ENCODE measurements around the gene UBXN6.

UBXN6 gene

DNA sequence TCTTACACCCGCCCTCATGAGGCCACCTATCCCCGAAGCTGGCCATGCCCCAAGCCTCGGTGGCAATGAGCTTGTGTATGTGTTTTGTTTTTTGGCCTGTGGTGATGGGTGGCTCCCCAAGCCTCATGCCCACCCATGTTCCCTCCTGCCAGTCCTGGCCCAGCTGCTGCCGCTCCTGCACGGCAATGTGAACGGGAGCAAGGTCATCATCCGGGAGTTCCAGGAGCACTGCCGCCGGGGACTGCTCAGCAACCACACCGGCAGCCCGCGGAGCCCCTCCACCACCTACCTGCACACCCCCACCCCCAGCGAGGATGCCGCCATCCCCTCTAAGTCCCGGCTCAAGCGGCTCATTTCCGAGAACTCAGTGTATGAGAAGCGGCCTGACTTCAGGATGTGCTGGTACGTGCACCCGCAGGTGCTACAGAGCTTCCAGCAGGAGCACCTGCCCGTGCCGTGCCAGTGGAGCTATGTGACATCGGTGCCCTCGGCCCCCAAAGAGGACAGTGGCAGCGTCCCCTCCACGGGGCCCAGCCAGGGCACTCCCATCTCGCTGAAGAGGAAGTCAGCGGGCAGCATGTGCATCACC, 24.6 kb downstream of the UBXN6 start:
- Histone ChIP-seq H3K27ac (no peak overlapping the region), H4K20me1 (ENCODE audit: insufficient read depth) (no peaks in the 10 kb centered on the region)

DNA sequence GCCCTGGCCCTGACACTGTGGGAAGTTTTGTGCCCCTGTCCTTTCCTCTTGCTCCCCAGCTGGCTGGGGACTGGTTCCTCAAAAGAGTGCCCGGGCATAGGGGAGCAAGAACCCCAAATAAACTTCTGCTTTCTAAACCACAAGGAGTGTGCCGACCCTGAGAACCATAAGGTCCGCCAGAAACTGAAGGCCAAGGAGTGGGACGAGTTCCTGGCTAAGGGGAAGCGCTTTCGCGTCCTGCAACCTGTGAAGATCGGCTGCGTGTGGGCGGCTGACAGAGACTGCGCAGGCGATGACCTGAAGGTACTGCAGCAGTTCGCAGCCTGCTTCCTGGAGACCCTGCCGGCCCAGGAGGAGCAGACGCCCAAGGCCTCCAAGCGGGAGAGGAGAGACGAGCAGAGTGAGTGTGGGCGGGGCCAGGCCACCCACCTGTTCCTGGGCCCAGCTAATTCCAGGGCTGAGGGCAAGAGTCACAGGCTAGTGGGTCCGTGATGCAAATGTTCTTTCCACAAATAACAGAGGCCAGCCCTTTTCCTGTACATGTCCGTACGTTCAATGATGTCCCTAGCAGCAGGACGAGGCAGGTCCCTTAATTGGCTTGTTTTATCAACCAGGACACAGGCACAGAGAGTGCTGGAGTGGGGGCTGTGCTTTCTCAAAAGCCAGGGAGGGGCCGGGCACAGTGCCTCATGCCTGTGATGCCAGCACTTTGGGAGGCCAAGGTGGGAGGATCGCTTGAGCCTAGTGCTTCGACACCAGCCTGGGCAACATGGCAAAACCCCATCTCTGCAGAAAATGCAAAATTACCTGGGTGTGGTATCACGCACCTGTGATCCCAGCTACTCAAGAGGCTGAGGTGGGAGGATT, 25.6 kb downstream of the UBXN6 start:
- Histone ChIP-seq H3K27me3 (ENCODE audit: insufficient read depth, low read depth) (no peaks in the 10 kb centered on the region), H3K9ac (no peak overlapping the region), H3K4me3 (IDR thresholded peaks at IDR 0.05; ENCODE audit: insufficient read depth, low read depth, low read length) (no peak overlapping the region), H3K36me3 (ENCODE audit: insufficient read depth) (peaks cover 3% of the 10 kb centered on the region; the same call in 1 of the 2 replicates), H2AFZ (ENCODE audit: low read depth) (no peak overlapping the region), H4K20me1 (ENCODE audit: insufficient read depth) (no peaks in the 10 kb centered on the region), H3K4me2 (no peak overlapping the region), H3K4me1 (ENCODE audit: low read depth, poor library complexity, severe bottlenecking) (no peaks in the 10 kb centered on the region), H3K27ac (no peak overlapping the region), H3K79me2 (ENCODE audit: insufficient read depth, low read depth) (no peaks in the 10 kb centered on the region)
- TF ChIP-seq, protein P1, sequence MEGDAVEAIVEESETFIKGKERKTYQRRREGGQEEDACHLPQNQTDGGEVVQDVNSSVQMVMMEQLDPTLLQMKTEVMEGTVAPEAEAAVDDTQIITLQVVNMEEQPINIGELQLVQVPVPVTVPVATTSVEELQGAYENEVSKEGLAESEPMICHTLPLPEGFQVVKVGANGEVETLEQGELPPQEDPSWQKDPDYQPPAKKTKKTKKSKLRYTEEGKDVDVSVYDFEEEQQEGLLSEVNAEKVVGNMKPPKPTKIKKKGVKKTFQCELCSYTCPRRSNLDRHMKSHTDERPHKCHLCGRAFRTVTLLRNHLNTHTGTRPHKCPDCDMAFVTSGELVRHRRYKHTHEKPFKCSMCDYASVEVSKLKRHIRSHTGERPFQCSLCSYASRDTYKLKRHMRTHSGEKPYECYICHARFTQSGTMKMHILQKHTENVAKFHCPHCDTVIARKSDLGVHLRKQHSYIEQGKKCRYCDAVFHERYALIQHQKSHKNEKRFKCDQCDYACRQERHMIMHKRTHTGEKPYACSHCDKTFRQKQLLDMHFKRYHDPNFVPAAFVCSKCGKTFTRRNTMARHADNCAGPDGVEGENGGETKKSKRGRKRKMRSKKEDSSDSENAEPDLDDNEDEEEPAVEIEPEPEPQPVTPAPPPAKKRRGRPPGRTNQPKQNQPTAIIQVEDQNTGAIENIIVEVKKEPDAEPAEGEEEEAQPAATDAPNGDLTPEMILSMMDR (conservative IDR thresholded peaks at IDR 0.05; ENCODE audit: low read depth, low read length) = no peak

More for the DNA sequence above, 24.6 kb downstream of the UBXN6 start:
- Histone ChIP-seq H3K79me2 (ENCODE audit: insufficient read depth, low read depth) (no peaks in the 10 kb centered on the region), H3K36me3 (ENCODE audit: insufficient read depth) (peaks cover 3% of the 10 kb centered on the region; the same call in 1 of the 2 replicates), H3K4me3 (IDR thresholded peaks at IDR 0.05; ENCODE audit: insufficient read depth, low read depth, low read length) (no peak overlapping the region), H3K4me2 (no peak overlapping the region), H3K4me1 (ENCODE audit: low read depth, poor library complexity, severe bottlenecking) (no peaks in the 10 kb centered on the region), H2AFZ (ENCODE audit: low read depth) (no peak overlapping the region), H3K9ac (no peak overlapping the region), H3K27me3 (ENCODE audit: insufficient read depth, low read depth) (no peaks in the 10 kb centered on the region)
- TF ChIP-seq, protein P1 (conservative IDR thresholded peaks at IDR 0.05; ENCODE audit: low read depth, low read length) = no peak

DNA sequence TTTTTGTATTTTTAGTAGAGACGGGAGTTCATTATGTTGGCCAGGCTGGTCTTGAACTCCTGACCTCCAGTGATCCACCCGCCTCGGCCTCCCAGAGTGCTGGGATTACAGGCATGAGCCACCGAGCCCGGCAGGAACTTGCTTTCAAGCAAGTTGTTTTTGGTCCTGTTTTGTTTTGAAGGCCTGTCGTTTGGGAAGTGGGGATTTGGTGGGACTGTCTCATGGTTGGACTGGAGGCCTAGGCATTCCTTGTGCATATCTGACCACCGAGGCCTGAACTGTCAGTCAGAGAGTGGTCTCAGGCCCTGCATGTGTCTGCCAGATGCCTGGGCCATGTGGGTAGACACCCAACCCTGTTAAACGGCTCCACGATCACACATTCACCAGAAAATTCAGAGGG, 26.3 kb downstream of the UBXN6 start:
- Histone ChIP-seq H3K4me1 (ENCODE audit: low read depth, poor library complexity, severe bottlenecking) (no peaks in the 10 kb centered on the region), H4K20me1 (ENCODE audit: insufficient read depth) (no peaks in the 10 kb centered on the region), H3K4me2 (no peak overlapping the region), H3K79me2 (ENCODE audit: insufficient read depth, low read depth) (no peaks in the 10 kb centered on the region), H3K36me3 (ENCODE audit: insufficient read depth) (peaks cover 3% of the 10 kb centered on the region; the same call in 1 of the 2 replicates), H3K27ac (no peak overlapping the region), H3K4me3 (IDR thresholded peaks at IDR 0.05; ENCODE audit: insufficient read depth, low read depth, low read length) (no peak overlapping the region), H2AFZ (ENCODE audit: low read depth) (no peak overlapping the region), H3K9ac (no peak overlapping the region), H3K27me3 (ENCODE audit: insufficient read depth, low read depth) (no peaks in the 10 kb centered on the region)
- TF ChIP-seq, protein P1 (conservative IDR thresholded peaks at IDR 0.05; ENCODE audit: low read depth, low read length) = no peak

- H2AFZ ChIP-seq (ENCODE audit: low read depth) = no peak overlapping the region
- no peaks in the 10 kb centered on the region for H3K27me3 ChIP-seq (ENCODE audit: insufficient read depth, low read depth)
- no peaks in the 10 kb centered on the region for H3K4me1 ChIP-seq (ENCODE audit: low read depth, poor library complexity, severe bottlenecking)
- no peak overlapping the region for H3K9ac ChIP-seq
- H3K4me3 ChIP-seq (IDR thresholded peaks at IDR 0.05; ENCODE audit: insufficient read depth, low read depth, low read length) = no peak overlapping the region
- no peaks in the 10 kb centered on the region for H3K79me2 ChIP-seq (ENCODE audit: insufficient read depth, low read depth)
- peaks cover 4% of the 10 kb centered on the region; the same call in 1 of the 2 replicates for H3K36me3 ChIP-seq (ENCODE audit: insufficient read depth)
- H3K4me2 ChIP-seq = no peak overlapping the region
- no peak overlapping the region for H3K27ac ChIP-seq
- H4K20me1 ChIP-seq (ENCODE audit: insufficient read depth) = no peaks in the 10 kb centered on the region
- TF ChIP-seq, protein P1 (conservative IDR thresholded peaks at IDR 0.05; ENCODE audit: low read depth, low read length) = no peak
These were observed 26.8 kb downstream of the UBXN6 start for GRCh38 chr19:4430760-4431159.
